AG04449 (cell line): ENCODE results near the gene BPIFB3.

ENCODE experiments used
- CTCF ChIA-PET: fragments of 350-600 bp; formaldehyde crosslinking; extraction: SDS; loops from one replicate; lab custom pipeline; 2021; ENCODE audit warnings: antibody characterized with exemption; lab: Yijun Ruan, JAX
- POLR2A ChIA-PET: fragments of 400-600, 350-600 bp; formaldehyde crosslinking; extraction: SDS; loops from one replicate; lab custom pipeline; 2020; ENCODE audit warnings: antibody characterized with exemption, inconsistent platforms; lab: Yijun Ruan, JAX
- DNase-seq: peaks from one replicate; pipeline ENCODE4 v3.0.0-alpha.2; 2010; ENCODE audit warnings: low read depth, low spot score
- H3K4me3 ChIP-seq: 2 replicates; pipeline ENCODE4 v1.5.1; 2011; ENCODE audit warnings: low read depth, mild to moderate bottlenecking, control low read depth, low read length
- CTCF ChIP-seq: IDR thresholded peaks from one replicate; pipeline ENCODE4 v1.5.1; 2011; ENCODE audit warnings: mild to moderate bottlenecking, moderate library complexity, low read length, control low read depth, inconsistent platforms; ENCODE audit not compliant: insufficient read depth; ENCODE audit errors: missing control alignments

The BPIFB3 gene

DNA sequence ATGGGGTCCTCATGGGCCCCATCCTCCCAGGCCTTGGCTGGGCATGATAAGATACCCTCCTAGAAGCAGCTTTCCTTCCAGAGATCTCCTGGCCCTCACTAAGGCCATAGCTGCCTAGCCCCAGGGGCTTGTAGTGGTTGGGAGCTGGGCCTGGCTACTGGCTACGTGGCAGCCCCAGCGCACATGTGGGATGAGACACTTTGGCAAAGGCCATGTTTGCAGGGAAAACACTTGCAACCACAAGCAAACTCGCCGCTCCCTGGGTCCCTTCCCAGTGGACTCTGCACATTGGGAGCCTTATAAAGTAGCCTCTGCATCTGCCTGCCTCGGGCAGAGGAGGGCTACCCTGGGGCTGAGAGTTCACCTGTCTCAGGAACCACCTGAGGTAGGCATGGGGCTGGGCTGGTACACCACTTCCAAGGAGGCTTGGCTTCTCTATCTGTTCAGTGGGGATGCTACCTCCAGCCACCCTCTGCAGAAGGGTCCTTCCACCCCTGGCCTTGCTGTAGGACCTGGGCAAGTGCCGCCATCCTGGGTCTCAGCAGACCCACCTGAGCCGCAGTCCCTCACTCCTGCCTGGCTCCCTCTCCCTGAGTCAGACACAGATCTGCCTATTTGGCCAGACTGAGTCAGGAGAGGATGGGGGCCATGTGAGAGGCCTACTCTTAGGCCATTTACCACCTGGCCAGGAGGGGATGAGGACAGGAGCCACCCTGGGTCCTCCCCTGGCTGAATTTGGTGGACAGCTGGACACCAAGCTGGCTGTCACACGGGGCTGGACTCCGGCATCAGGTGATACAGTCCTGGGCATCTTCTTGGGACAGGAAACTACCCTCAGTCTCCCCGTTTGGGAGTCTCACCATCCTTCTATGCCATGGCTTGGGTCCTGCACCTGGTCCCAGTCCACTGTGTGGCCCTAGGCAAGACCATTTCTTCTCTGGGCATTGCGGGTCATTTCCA, 46.0 kb upstream of the BPIFB3 start, which contains the start of gene BPIFB2:
Gene BPIFB2, plus strand, starts transcription at position 329 of the 960 bp plus-strand sequence. CDS start 871 bp downstream, outside the sequence.
- CTCF ChIA-PET: no interaction called here
- TF ChIP-seq CTCF: no peak
- POLR2A ChIA-PET: no interaction called here
- no peak within 1 kb of the TSS for H3K4me3 ChIP-seq
- no peak for DNase-seq

DNA sequence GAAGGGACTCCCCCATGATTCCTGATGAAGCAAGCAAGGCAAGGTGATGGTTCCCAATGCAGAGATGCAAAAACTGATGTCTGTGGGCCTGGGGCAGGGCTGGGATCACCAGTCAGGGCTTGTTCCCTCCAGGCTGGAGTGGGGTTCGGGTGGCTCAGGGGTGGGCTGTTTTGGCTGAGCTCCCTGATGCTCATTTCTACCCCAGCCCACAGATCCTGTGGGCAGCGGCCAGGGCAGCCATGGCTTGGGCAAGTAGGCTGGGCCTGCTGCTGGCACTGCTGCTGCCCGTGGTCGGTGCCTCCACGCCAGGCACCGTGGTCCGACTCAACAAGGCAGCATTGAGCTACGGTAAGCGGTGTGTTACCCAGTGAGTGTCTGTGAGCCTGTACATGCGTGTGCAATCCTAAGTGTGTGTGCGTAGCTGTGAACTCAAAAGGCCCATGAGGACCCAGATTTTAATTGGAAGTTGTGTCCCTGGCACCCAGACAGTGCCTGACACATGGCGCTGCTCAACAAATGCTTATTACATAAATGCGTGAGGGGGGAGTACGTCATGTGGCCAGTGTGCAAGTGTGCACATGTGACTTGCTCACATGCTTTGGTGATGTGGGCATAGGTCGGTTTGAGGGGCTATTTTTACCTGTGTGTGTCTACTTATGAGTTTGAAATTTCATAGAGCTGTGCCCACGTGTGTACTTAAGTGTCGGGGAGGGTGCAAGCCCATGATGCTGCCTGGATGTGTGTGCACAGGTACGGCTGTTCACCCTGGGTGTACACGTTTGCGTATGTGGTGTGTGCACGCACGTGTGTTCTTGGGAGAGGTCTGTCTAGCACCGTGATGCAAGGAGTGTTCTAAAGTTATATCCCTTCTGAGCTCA, 45.1 kb upstream of the BPIFB3 start:
- H3K4me3 ChIP-seq: no peak overlapping the region
- CTCF ChIA-PET: no interaction called here
- TF ChIP-seq CTCF: no peak
- POLR2A ChIA-PET: interaction anchor here (0.6 kb wide), 2 partner anchors 104 to 252 kb away, joined by 3 read pairs; no protein-coding TSS in a partner anchor
- no peak for DNase-seq

- DNase-seq: no peak
- H3K4me3 ChIP-seq: no peak overlapping the region
- CTCF ChIA-PET: no interaction called here
- no peak for TF ChIP-seq CTCF
- POLR2A ChIA-PET: interaction anchor here (0.6 kb wide), 2 partner anchors 105 to 252 kb away, joined by 3 read pairs; no protein-coding TSS in a partner anchor
Measured at GRCh38 chr20:33009214-33010132, 44.2 kb upstream of the BPIFB3 start.

GRCh38 chr20:33010133-33010504, 43.6 kb upstream of the BPIFB3 start:
- H3K4me3 ChIP-seq: no peak overlapping the region
- CTCF ChIA-PET: no interaction called here
- POLR2A ChIA-PET: no interaction called here
- TF ChIP-seq CTCF: no peak
- no peak for DNase-seq

- CTCF ChIA-PET: no interaction called here
Measured at GRCh38 chr20:33010674-33011449, 42.8 kb upstream of the BPIFB3 start.

More at GRCh38 chr20:33010674-33011449, 42.8 kb upstream of the BPIFB3 start:
- POLR2A ChIA-PET: no interaction called here
- no peak overlapping the region for H3K4me3 ChIP-seq
- no peak for TF ChIP-seq CTCF
- DNase-seq: no peak
